Measurements from ENCODE around the gene AVPR2.

DNA sequence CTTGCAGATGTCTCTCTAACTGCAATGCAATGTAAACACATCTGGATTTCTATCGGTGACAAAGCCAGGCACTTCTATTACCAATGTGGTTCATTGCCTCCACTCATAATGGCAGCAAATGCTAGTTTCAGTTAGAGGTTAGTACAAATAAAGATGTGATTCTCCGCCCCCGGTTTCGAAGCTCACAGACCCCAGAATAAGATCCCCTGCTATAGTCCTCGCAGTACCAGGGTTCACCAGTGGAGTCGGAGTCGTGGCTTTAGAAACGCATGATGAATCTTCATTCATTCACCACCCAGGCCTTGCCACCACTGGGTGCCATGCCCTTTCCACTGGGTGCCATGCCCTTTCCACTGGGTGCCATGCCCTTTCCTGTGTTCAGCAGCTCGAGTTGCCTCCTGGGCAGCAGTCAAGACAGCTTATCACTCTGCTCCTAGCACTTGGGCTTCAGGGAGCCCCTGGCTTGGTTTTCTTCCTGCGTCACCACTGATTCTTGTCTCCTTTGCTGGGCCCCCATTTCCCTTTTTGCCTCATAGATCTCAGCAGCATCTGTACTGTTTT is 33.8 kb downstream of the AVPR2 start:
- TF ChIP-seq, protein P1, sequence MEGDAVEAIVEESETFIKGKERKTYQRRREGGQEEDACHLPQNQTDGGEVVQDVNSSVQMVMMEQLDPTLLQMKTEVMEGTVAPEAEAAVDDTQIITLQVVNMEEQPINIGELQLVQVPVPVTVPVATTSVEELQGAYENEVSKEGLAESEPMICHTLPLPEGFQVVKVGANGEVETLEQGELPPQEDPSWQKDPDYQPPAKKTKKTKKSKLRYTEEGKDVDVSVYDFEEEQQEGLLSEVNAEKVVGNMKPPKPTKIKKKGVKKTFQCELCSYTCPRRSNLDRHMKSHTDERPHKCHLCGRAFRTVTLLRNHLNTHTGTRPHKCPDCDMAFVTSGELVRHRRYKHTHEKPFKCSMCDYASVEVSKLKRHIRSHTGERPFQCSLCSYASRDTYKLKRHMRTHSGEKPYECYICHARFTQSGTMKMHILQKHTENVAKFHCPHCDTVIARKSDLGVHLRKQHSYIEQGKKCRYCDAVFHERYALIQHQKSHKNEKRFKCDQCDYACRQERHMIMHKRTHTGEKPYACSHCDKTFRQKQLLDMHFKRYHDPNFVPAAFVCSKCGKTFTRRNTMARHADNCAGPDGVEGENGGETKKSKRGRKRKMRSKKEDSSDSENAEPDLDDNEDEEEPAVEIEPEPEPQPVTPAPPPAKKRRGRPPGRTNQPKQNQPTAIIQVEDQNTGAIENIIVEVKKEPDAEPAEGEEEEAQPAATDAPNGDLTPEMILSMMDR (IDR thresholded peaks at IDR 0.05): no peak
- no peak for TF ChIP-seq POLR2A (IDR thresholded peaks at IDR 0.05)
